ENCODE measurements around the gene ATP5F1D. TPM values are rescaled to one million over a fixed set of nuclear protein-coding genes. Genes with fewer than 3 reads are reported as not detected.
A peak's percentile ranks its signal among the peaks of the same experiment; 100 is the strongest.

Gene ATP5F1D
- total and polyA plus RNA-seq, 2 of the 13 experiments (the other 11 are each of a cell fraction or from before 2014, with no cell fraction given), result 39.4 to 78.7 TPM

- TF ChIP-seq ZNF777 (CRISPR knock-in tag; IDR thresholded peaks at IDR 0.05) (no peak), ZKSCAN8 (CRISPR knock-in tag; IDR thresholded peaks at IDR 0.05; ENCODE audit: borderline replicate concordance) (no peak), HDAC2 (CRISPR knock-in tag; IDR thresholded peaks at IDR 0.05) (no peak; the same call in 1 of the 2 replicates), GPN1 (CRISPR knock-in tag; IDR thresholded peaks at IDR 0.05; ENCODE audit: borderline replicate concordance) (no peak), ZNF616 (CRISPR knock-in tag; IDR thresholded peaks at IDR 0.05; ENCODE audit: low read depth) (peak; percentile 58; the same call in 1 of the 2 replicates), NRL (CRISPR knock-in tag; IDR thresholded peaks at IDR 0.05; ENCODE audit: borderline replicate concordance) (no peak; the same call in 1 of the 2 replicates), MTA3 (CRISPR knock-in tag; IDR thresholded peaks at IDR 0.05) (no peak), ZNF691 (CRISPR knock-in tag; IDR thresholded peaks at IDR 0.05; ENCODE audit: borderline replicate concordance, low read depth) (no peak), ZNF18 (CRISPR knock-in tag; IDR thresholded peaks at IDR 0.05; ENCODE audit: insufficient replicate concordance) (no peak), ZNF326 (CRISPR knock-in tag; IDR thresholded peaks at IDR 0.05; ENCODE audit: borderline replicate concordance) (peak; percentile 39; the same call in 1 of the 2 replicates), E2F5 (CRISPR knock-in tag; conservative IDR thresholded peaks at IDR 0.05) (no peak; the same call in 1 of the 2 replicates), ZNF513 (CRISPR knock-in tag; conservative IDR thresholded peaks at IDR 0.05) (no peak), BCLAF1 (IDR thresholded peaks at IDR 0.05) (no peak), BATF2 (CRISPR knock-in tag; IDR thresholded peaks at IDR 0.05) (0 out of 2 replicates have a peak, but pooled peaks have one; percentile 23), ATF7 (IDR thresholded peaks at IDR 0.05) (no peak), ATF7 (CRISPR knock-in tag; IDR thresholded peaks at IDR 0.05) (no peak), ZNF670 (CRISPR knock-in tag; IDR thresholded peaks at IDR 0.05; ENCODE audit: borderline replicate concordance) (peak; percentile 55; the same call in 1 of the 2 replicates), ZNF468 (CRISPR knock-in tag; IDR thresholded peaks at IDR 0.05) (no peak)
These were observed 33.9 kb downstream of the ATP5F1D start, which contains the start of gene FAM174C (continued) for GRCh38 chr19:1275260-1275975.

Data from HepG2 (cell line).